ENCODE measurements around the gene HDHD3.
"Not testable (repeated sequence)": the region's sequence is repeated elsewhere in the genome, so short reads cannot be mapped to it uniquely, and the experiment has no call there.

The HDHD3 gene

DNA sequence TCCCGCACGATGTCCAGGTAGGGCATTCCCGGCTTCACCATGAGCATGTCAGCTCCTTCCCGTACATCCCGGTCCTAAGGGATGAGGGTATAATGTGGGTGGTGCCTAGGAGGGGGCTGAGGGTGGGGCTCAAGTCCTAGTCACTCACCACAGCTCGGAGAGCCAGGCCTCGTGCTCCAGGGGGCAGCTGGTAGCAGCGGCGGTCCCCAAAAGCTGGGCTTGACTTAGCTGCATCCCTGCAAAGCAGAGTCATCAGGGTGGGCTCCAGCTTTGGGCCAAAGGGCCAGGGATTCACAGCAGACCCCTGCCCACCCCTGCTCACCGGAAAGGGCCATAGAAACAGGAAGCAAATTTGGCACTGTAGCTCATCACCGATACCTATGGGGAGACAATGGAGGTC lies 12.7 kb upstream of the HDHD3 start:
- no peak for DNase-seq (ENCODE audit: low read depth)

DNA sequence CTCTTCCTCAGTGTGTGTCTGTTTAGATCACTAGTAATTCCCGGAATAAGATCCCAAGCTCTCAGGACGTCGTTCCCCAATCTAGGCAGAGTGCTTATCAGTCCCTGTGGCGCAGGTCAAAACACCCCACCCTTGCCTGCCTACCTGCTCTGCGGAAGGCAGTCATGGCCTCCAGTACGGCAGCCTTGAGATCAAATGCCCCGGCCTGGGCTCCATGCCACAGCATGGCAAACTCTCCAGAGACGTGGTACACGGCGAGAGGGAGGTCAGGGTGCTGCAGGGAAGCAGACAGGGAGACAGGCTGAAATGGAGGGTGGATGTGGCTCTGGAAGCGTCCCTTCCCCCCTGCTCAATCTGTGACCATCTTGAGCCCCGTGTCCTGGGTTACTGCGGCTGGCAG lies 12.0 kb upstream of the HDHD3 start:
- DNase-seq (ENCODE audit: low read depth): no peak

- DNase-seq (ENCODE audit: low read depth): no peak
Observed at GRCh38 chr9:113387560-113388230, 10.9 kb upstream of the HDHD3 start.

DNA sequence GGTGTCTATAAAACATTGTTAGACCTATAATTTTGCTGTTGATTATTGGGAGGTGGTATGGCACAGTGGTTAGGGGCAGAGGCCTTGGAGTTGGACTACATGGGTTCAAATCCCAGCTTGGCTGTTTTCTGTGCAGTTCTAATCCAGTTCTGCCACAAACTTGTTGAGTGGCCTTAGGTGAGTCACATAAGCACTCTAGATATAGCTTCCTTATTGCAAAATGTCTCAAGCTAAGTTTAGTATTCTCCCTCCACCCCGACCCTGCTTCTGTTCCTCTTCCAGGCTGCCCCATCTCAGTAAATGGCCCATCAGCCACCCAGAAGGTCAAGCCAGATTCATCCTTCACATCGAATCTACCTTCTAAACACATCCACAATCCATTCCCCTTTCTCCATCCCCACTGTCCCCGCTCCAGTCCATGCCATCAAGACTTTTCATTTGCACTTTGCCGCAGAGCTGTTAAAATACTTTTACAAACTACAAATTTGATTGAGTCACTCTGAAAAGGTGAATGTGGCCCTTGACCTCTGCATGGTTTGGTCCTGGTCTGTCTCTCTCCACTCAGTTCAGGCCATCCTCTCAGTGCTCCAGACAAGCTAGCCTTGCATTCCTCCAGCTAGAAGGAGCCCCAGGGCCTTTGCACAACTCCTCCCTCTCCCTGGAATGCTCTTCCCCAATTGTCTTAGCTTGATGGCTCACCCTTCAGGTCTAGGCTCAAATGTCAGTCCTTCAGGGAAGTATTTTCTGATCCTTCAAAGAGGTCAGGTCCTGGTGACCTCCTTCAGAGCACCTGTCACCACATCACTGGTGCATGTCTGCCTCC lies 10.0 kb upstream of the HDHD3 start:
- DNase-seq (ENCODE audit: low read depth): no peak

DNA sequence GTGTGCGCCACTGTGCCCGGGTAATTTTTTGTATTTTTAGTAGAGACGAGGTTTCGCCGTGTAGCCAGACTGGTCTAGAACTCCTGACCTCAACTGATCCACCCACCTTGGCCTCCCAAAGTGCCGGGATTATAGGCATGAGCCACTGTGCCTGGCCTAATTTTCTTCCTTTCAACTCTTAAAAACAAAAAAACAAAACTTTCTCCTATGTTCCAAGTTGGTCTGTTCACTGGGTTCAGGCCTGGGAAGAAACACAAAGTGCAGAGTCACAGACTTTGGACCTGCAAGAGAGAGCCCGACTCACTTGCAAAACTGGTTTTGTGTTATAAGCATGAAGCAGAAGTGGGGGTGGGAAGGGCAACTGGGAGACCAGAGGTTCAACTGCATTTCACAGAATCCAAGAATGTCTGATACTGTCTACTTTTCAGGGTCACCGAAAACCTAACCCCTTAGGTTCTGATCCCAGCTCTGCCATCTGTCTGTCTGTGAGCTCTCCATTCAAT lies 5.2 kb upstream of the HDHD3 start:
- DNase-seq (ENCODE audit: low read depth): no peak

- DNase-seq (ENCODE audit: low read depth): not testable (repeated sequence)
Observed at GRCh38 chr9:113381441-113381840, 4.7 kb upstream of the HDHD3 start.

- no peak for DNase-seq (ENCODE audit: low read depth)
Observed at GRCh38 chr9:113380869-113381378, 4.1 kb upstream of the HDHD3 start.

DNA sequence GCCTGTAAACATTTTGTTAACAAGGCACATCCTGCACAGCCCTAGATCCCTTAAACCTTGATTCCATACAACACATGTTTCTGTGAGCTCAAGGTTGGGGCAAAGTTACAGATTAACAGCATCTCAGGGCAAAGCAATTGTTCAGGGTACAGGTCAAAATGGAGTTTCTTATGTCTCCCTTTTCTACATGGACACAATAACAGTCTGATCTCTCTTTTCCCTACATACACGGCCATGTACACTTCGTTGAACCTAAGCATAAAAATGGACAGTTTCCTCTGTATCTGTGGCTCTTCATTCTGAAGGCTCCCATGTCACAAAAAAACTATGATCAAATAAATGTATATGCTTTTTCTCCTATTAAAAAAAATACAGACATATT lies 3.0 kb upstream of the HDHD3 start:
- not testable (repeated sequence) for DNase-seq (ENCODE audit: low read depth)

GRCh38 chr9:113379094-113379828 lies 2.5 kb upstream of the HDHD3 start:
- not testable (repeated sequence) for DNase-seq (ENCODE audit: low read depth)

GRCh38 chr9:113375057-113376023 lies 1.4 kb downstream of the HDHD3 start:
- no peak for DNase-seq (ENCODE audit: low read depth)

- DNase-seq (ENCODE audit: low read depth): no peak
Observed at GRCh38 chr9:113373676-113374392, 3.0 kb downstream of the HDHD3 start.

GRCh38 chr9:113373256-113373655 lies 3.5 kb downstream of the HDHD3 start:
- no peak for DNase-seq (ENCODE audit: low read depth)

GRCh38 chr9:113372059-113372458 lies 4.7 kb downstream of the HDHD3 start:
- no peak for DNase-seq (ENCODE audit: low read depth)

DNA sequence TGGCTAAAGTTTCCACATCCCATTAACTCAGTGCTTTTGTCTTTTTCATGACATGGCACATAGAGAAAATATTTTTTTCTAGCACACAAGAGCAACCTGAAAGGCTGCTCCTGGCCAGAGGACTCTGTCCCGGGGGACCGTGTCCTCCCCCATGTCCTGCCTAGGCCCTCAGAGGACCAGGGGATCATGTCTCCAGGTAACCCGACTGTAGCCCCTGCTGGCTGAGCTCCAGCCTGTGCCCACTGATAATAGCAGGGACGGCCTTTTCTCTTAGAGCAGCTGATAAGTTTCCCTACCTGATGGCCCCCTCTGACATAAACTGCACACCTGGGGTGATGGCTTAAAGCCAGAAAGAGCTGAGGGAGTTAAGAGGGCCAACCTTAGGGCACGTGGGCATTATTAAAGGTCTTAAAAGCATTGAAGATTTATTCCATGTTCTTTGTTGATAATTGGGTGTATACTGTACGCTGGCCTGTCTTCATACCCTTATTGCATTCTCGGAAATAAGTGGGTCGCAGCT lies 5.9 kb downstream of the HDHD3 start:
- DNase-seq (ENCODE audit: low read depth): no peak

DNA sequence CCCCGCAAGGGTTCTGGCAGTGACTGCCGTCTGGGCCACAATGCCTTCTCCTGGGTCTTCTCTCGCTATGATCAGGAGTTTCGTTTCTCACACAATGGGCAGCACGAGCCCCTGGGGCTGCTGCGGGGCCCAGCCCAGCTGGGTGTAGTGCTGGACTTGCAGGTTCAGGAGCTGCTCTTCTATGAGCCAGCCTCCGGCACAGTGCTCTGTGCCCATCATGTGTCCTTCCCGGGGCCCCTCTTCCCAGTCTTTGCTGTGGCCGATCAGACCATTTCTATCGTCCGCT lies 7.0 kb downstream of the HDHD3 start:
- DNase-seq (ENCODE audit: low read depth): no peak

GRCh38 chr9:113368982-113369854 lies 7.6 kb downstream of the HDHD3 start:
- no peak for DNase-seq (ENCODE audit: low read depth)

DNA sequence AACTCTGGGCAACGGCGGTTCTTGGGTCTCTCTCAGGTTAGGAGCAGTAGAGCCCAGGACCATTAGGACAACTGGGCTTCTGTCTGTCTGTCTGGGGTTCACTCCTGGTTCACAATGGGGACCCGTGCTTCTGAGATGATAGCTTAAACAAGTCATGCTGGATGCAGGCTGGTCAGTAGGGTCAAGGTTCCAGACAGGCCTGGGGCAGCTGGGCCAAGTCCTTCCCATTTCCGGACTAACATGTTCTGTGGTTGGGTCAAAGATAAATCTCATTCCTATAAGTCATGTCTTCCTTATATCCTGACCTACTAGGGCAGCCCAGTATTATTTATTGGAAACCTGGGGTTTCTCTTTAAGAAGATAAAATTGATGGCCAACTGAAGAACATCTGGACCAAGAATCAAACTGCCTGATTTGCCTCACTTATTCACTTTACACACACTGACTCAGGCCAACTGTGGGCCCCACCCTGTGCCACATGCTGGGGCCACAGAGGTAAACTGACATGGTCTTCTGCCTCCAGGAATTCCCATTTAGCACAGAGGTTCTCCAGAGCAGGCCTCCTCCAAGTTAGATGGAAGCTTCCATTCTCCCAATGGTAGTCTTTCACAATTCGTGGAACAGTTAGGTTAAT lies 8.3 kb downstream of the HDHD3 start:
- DNase-seq (ENCODE audit: low read depth): no peak

DNA sequence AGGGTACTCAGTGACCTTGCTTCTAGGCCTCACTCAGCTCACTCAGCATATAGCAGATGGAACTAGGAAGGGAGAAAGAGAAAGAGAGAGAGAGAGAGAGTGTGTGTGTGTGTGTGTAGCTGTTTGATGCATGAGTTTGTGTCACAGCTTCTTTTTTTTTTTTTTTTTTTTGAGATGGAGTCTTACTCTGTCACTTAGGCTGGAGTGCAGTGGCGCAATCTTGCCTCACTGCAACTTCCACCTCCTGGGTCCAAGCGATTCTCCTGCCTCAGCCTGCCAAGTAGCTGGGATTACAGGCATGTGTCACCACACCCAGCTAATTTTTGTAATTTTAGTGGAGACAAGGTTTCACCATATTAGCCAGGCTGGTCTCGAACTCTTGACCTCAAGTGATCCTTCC lies 11.1 kb downstream of the HDHD3 start:
- DNase-seq (ENCODE audit: low read depth): not testable (repeated sequence)

- DNase-seq (ENCODE audit: low read depth): no peak
Observed at GRCh38 chr9:113364951-113365350, 11.8 kb downstream of the HDHD3 start.

Data from stimulated activated CD8-positive, alpha-beta memory T cell treated with anti-CD3 and anti-CD28 coated beads, Interleukin-12 subunit alpha, Interleukin-12 subunit beta, amount 100 ng/mL, for 1 hour (primary cell).